Mucosa of stomach (tissue), 1 donor: ENCODE results near the gene TRIM37.

ENCODE experiments used
- H3K27me3 ChIP-seq: one replicate; pipeline ENCODE4 v1.7.0; 2013; ENCODE audit warnings: mild to moderate bottlenecking, low read length; ENCODE audit not compliant: control insufficient read depth, insufficient read depth
- H3K36me3 ChIP-seq: one replicate; pipeline ENCODE4 v1.7.0; 2013; ENCODE audit warnings: low read length; ENCODE audit not compliant: control insufficient read depth, insufficient read depth
- H3K4me1 ChIP-seq: one replicate; pipeline ENCODE4 v1.7.0; 2013; ENCODE audit warnings: mild to moderate bottlenecking, low read length; ENCODE audit not compliant: control insufficient read depth, insufficient read depth
- H3K4me3 ChIP-seq: one replicate; pipeline ENCODE4 v1.7.0; 2013; ENCODE audit warnings: low read length
- H3K9ac ChIP-seq: one replicate; pipeline ENCODE4 v1.7.0; 2013; ENCODE audit warnings: mild to moderate bottlenecking, low read length, moderate library complexity
- H3K9me3 ChIP-seq: one replicate; pipeline ENCODE4 v1.7.0; 2013; ENCODE audit warnings: mild to moderate bottlenecking, low read length, moderate library complexity; ENCODE audit not compliant: control insufficient read depth
- donor health status: Pancreatic carcinoma.

The TRIM37 gene

DNA sequence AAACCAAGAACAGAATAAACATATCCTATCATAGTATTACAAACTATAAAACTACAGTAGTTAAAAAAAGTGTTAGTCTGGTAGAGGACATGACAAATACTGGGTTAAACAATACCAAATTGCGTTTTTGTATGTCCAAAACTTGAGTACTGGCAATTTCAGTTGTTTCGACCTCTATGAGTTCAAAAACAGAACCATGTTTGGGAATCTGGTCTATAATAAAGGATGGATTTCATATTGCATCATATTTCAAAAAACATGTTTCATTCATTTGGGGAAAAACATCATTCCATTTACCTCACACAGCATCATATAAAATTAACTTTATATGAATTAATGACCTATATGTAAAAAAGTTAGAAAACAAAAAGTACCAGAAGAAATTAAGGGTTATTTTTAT, 81.8 kb downstream of the TRIM37 start:
- Histone ChIP-seq H3K27me3 (no peaks in the 10 kb centered on the region), H3K36me3 (no peaks in the 10 kb centered on the region), H3K9me3 (no peaks in the 10 kb centered on the region), H3K4me1 (no peaks in the 10 kb centered on the region), H3K9ac (no peak overlapping the region), H3K4me3 (no peak overlapping the region)

DNA sequence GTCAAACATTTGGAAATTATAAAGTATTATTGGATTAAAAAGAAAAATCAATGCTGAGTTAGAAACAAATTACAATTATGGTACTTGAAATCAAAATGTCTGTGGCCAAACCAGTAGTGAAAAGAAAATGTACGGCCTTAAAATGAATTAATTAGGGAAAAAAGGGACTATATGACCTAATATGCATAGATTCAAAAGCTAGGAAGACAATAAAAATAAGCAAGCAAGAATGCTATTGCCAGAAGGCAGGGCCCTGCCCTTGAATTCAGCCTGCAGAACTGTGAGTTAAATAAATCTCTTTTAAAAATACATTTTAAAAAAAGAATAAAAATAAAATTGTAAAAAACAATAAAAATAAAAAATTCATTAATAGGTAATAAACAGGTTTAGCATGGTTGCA, 88.7 kb downstream of the TRIM37 start:
- Histone ChIP-seq H3K9ac (no peak overlapping the region), H3K4me3 (no peak overlapping the region), H3K27me3 (no peaks in the 10 kb centered on the region), H3K9me3 (no peaks in the 10 kb centered on the region), H3K4me1 (no peaks in the 10 kb centered on the region), H3K36me3 (no peaks in the 10 kb centered on the region)

- Histone ChIP-seq H3K4me1 (no peaks in the 10 kb centered on the region), H3K4me3 (no peak overlapping the region), H3K9ac (no peak overlapping the region), H3K9me3 (no peaks in the 10 kb centered on the region), H3K27me3 (no peaks in the 10 kb centered on the region), H3K36me3 (no peaks in the 10 kb centered on the region)
Observed at GRCh38 chr17:59011975-59012374, 94.7 kb downstream of the TRIM37 start.

DNA sequence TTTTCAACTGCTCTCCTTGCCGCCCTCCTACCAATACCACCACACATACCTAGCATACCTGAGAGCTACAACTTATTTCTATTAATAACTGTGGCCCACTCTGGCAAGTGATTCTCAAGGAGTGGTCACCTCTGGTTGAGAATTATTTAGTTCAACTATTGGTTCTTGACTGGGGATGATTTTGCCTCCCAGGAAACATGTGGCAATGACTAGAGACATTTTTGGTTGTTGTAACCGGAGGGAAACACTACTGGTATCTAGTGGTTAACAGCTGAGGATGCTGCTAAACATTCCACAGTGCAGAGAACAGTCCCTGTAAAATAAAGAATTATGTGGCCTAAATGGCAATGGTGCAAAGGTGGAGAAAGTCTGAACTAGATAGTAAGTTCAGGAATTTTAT, 96.7 kb downstream of the TRIM37 start:
- H3K4me1 ChIP-seq: no peaks in the 10 kb centered on the region
- no peak overlapping the region for H3K4me3 ChIP-seq
- no peaks in the 10 kb centered on the region for H3K9me3 ChIP-seq
- H3K27me3 ChIP-seq: no peaks in the 10 kb centered on the region
- H3K36me3 ChIP-seq: no peaks in the 10 kb centered on the region
- no peak overlapping the region for H3K9ac ChIP-seq

DNA sequence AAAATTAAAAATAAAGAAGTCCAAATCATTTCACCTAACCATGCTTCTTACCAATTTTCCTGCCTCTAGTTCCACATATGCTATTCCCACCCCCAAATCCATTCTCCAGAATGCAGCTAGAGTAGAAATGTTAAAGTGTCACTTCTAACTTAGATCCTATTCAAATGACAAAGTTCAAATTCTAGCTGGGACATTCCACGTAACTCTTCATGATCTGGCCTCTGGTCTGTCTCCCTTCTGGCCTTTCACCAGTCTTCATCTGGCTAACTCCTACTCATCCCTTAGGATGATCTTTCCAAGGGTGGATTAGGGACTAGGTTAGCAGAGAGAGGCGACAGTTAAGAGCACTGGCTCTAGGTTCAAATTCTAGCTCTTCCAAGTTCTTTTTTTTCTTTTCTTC, 97.9 kb downstream of the TRIM37 start:
- H3K36me3 ChIP-seq: no peaks in the 10 kb centered on the region
- H3K9me3 ChIP-seq: no peaks in the 10 kb centered on the region
- no peaks in the 10 kb centered on the region for H3K27me3 ChIP-seq
- H3K4me3 ChIP-seq: no peak overlapping the region
- no peak overlapping the region for H3K9ac ChIP-seq
- H3K4me1 ChIP-seq: no peaks in the 10 kb centered on the region

GRCh38 chr17:59007995-59008394, 98.7 kb downstream of the TRIM37 start:
- H3K36me3 ChIP-seq: no peaks in the 10 kb centered on the region
- no peaks in the 10 kb centered on the region for H3K4me1 ChIP-seq
- no peak overlapping the region for H3K9ac ChIP-seq
- no peaks in the 10 kb centered on the region for H3K27me3 ChIP-seq
- H3K9me3 ChIP-seq: no peaks in the 10 kb centered on the region
- H3K4me3 ChIP-seq: no peak overlapping the region

DNA sequence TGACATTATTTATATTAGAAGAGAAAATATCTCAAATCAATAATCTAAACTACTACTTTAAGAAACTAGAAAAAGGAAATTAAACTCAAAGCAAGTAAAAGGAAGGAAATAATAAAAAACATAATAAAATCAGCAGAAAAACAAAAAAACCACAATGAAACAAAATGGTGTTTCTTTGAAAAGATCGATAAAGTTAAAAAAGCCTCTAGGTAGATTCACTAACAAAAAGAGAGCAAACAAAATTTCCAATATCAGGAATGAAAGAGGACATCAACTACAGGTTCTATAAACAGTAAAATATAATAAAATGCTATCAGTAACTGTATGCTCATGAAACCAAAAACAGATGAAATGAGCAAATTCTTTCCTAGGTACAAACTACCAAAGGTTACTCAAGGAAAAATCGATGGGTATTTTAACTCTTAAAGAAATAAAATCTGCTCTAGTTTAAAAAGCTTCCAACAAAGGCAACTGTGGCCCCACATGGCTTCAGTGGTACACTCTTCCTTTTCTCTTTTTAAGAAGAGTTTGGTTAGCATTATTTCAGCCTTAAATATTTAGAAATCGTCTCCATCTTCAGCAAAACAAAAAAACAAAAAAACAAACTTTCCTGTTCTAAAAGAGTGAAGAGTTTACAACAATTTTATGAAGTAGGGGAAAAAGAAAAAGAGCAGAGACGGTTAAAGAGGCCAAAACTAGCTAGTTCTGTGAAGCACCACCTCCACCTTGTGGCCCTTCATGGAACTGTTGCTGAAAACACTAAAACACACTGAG, 102.2 kb downstream of the TRIM37 start:
- no peaks in the 10 kb centered on the region for H3K27me3 ChIP-seq
- no peak overlapping the region for H3K4me3 ChIP-seq
- no peak overlapping the region for H3K9ac ChIP-seq
- H3K9me3 ChIP-seq: no peaks in the 10 kb centered on the region
- no peaks in the 10 kb centered on the region for H3K4me1 ChIP-seq
- H3K36me3 ChIP-seq: no peaks in the 10 kb centered on the region

DNA sequence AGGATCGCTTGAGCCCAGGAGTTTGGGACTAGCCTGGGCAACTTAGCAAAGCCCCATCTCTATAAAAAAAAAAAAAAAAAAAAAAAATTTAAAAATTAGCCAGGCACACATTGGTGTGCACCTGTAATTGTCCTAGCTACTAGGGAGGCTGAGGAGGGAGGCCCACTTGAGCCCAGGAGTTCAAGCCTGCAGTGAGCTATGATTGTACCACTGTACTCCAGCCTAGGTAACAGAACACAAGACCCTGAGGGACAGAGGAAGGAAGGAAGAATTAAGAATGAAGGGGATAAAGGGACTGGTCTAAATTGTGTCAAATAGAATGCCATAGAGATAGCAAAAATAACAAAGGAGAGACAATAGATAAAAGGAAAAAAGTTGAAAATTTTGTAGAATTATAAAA, 102.8 kb downstream of the TRIM37 start:
- no peak overlapping the region for H3K9ac ChIP-seq
- H3K4me1 ChIP-seq: no peaks in the 10 kb centered on the region
- H3K36me3 ChIP-seq: no peaks in the 10 kb centered on the region
- no peak overlapping the region for H3K4me3 ChIP-seq
- no peaks in the 10 kb centered on the region for H3K27me3 ChIP-seq
- no peaks in the 10 kb centered on the region for H3K9me3 ChIP-seq

DNA sequence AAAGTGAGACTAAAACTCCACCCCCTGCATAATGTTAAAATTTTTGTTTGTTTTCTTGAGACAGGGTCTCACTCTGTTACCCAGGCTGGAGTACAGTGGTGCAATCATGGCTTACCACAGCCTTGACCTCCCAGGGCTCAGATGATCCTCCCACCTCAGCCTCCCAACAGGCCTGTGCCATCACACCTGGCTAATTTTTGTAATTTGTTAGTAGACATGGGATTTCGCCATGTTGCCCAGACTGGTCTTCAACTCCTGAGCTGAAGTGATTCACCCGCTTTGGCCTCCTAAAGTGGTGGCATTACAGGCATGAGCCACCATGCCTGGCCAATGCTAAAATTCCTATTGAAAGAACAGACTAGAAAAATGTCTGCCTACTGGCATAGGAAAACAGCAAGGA, 103.8 kb downstream of the TRIM37 start:
- H3K9me3 ChIP-seq: no peaks in the 10 kb centered on the region
- H3K4me1 ChIP-seq: no peaks in the 10 kb centered on the region
- H3K36me3 ChIP-seq: no peaks in the 10 kb centered on the region
- H3K4me3 ChIP-seq: no peak overlapping the region
- H3K27me3 ChIP-seq: no peaks in the 10 kb centered on the region
- H3K9ac ChIP-seq: no peak overlapping the region

GRCh38 chr17:59002126-59002525, 104.6 kb downstream of the TRIM37 start:
- H3K36me3 ChIP-seq: no peaks in the 10 kb centered on the region
- no peaks in the 10 kb centered on the region for H3K27me3 ChIP-seq
- no peaks in the 10 kb centered on the region for H3K4me1 ChIP-seq
- no peak overlapping the region for H3K4me3 ChIP-seq
- no peak overlapping the region for H3K9ac ChIP-seq
- no peaks in the 10 kb centered on the region for H3K9me3 ChIP-seq

DNA sequence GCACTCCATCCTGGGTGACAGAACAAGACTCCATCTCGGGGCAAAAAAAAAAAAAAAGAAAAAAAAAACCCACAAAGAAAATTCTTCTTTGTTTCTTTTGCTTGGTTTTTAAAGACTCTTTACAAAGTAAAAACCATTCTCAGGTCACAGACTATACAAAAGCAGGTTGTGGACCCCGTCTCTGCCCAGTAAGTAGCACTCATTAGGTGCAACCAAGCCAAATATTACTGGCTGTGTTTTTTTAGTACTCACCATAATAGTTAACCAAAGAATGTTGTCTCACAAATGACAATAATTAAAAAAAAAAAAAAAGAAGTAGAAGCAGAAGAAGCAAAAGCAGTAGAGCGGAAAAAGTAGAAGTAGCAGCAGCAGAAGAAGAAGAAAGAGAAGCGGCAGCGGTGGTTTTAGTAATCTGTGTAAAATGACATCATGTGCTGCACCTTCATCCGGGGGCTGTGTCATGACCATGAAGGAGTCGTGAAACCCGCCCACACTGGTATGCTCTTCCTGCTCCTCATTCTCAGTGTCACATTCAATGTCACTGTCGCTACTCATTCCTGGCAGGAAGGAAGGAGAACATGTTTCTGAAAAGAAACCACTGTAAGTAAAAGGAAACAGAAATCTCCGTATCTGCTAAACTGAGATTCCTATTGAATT, 105.4 kb downstream of the TRIM37 start:
- no peak overlapping the region for H3K4me3 ChIP-seq

DNA sequence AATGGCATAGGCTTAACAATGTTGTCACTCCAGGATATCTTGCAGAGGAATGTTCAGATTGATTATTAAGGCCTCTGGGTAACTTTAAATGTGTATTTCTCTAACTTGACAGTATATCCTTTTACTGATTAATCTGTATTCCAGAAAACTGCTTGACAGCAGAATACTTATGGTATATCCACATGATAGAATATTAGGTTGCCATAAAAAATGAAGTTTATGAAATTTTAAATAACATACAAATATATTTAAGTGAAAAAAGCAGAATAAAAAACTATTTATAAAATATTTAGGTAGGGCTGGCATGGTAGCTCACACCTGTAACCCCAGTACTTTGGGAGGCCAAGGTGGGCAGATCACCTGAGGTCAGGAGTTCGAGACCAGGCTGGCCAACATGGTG, 106.7 kb downstream of the TRIM37 start:
- Histone ChIP-seq H3K36me3 (no peaks in the 10 kb centered on the region), H3K4me1 (no peaks in the 10 kb centered on the region), H3K9ac (no peak overlapping the region), H3K4me3 (no peak overlapping the region), H3K9me3 (no peaks in the 10 kb centered on the region), H3K27me3 (no peaks in the 10 kb centered on the region)

More for the DNA sequence above, 105.4 kb downstream of the TRIM37 start:
- no peaks in the 10 kb centered on the region for H3K27me3 ChIP-seq
- H3K4me1 ChIP-seq: no peaks in the 10 kb centered on the region
- no peaks in the 10 kb centered on the region for H3K9me3 ChIP-seq
- H3K9ac ChIP-seq: no peak overlapping the region
- no peaks in the 10 kb centered on the region for H3K36me3 ChIP-seq
